ENCODE measurements around the gene PBOV1. TPM values are rescaled to one million over a fixed set of nuclear protein-coding genes. Genes with fewer than 3 reads are reported as not detected.
"Not testable (repeated sequence)": the region's sequence is repeated elsewhere in the genome, so short reads cannot be mapped to it uniquely, and the experiment has no call there.

PBOV1 gene
- total RNA-seq, 1 donor: not detected

- Histone ChIP-seq H3K9me3 (ENCODE audit: low read depth, low read length) (no peaks in the 10 kb centered on the region), H3K27me3 (ENCODE audit: insufficient read depth, low read length) (no peaks in the 10 kb centered on the region), H3K4me1 (ENCODE audit: insufficient read depth, low read length) (no peaks in the 10 kb centered on the region), H3K4me3 (ENCODE audit: low read length) (no peak overlapping the region)
Observed at GRCh38 chr6:138229072-138229471, 10.8 kb upstream of the PBOV1 start.

GRCh38 chr6:138227316-138227781 lies 9.1 kb upstream of the PBOV1 start:
- Histone ChIP-seq H3K4me3 (ENCODE audit: low read length) (no peak overlapping the region), H3K27me3 (ENCODE audit: insufficient read depth, low read length) (no peaks in the 10 kb centered on the region), H3K4me1 (ENCODE audit: insufficient read depth, low read length) (no peaks in the 10 kb centered on the region), H3K9me3 (ENCODE audit: low read depth, low read length) (no peaks in the 10 kb centered on the region)

GRCh38 chr6:138226700-138227315 lies 8.5 kb upstream of the PBOV1 start:
- H3K4me1 ChIP-seq (ENCODE audit: insufficient read depth, low read length): no peaks in the 10 kb centered on the region
- H3K4me3 ChIP-seq (ENCODE audit: low read length): no peak overlapping the region
- no peaks in the 10 kb centered on the region for H3K27me3 ChIP-seq (ENCODE audit: insufficient read depth, low read length)

GRCh38 chr6:138225953-138226352 lies 7.7 kb upstream of the PBOV1 start:
- Histone ChIP-seq H3K27me3 (ENCODE audit: insufficient read depth, low read length) (no peaks in the 10 kb centered on the region), H3K4me1 (ENCODE audit: insufficient read depth, low read length) (no peaks in the 10 kb centered on the region), H3K4me3 (ENCODE audit: low read length) (no peak overlapping the region), H3K9me3 (ENCODE audit: low read depth, low read length) (no peaks in the 10 kb centered on the region)

More at GRCh38 chr6:138226700-138227315, 8.5 kb upstream of the PBOV1 start:
- no peaks in the 10 kb centered on the region for H3K9me3 ChIP-seq (ENCODE audit: low read depth, low read length)

- Histone ChIP-seq H3K27me3 (ENCODE audit: insufficient read depth, low read length) (no peaks in the 10 kb centered on the region), H3K4me3 (ENCODE audit: low read length) (no peak overlapping the region), H3K9me3 (ENCODE audit: low read depth, low read length) (no peaks in the 10 kb centered on the region), H3K4me1 (ENCODE audit: insufficient read depth, low read length) (no peaks in the 10 kb centered on the region)
Observed at GRCh38 chr6:138222901-138223546, 4.7 kb upstream of the PBOV1 start.

- Histone ChIP-seq H3K27me3 (ENCODE audit: insufficient read depth, low read length) (no peaks in the 10 kb centered on the region), H3K9me3 (ENCODE audit: low read depth, low read length) (no peaks in the 10 kb centered on the region), H3K4me3 (ENCODE audit: low read length) (no peak overlapping the region), H3K4me1 (ENCODE audit: insufficient read depth, low read length) (no peaks in the 10 kb centered on the region)
Observed at GRCh38 chr6:138219901-138220300, 1.6 kb upstream of the PBOV1 start.

GRCh38 chr6:138219398-138219797 lies 1.1 kb upstream of the PBOV1 start:
- Histone ChIP-seq H3K4me3 (ENCODE audit: low read length) (no peak overlapping the region), H3K27me3 (ENCODE audit: insufficient read depth, low read length) (no peaks in the 10 kb centered on the region), H3K9me3 (ENCODE audit: low read depth, low read length) (no peaks in the 10 kb centered on the region), H3K4me1 (ENCODE audit: insufficient read depth, low read length) (no peaks in the 10 kb centered on the region)

- Histone ChIP-seq H3K27me3 (ENCODE audit: insufficient read depth, low read length) (no peaks in the 10 kb centered on the region), H3K4me1 (ENCODE audit: insufficient read depth, low read length) (no peaks in the 10 kb centered on the region), H3K9me3 (ENCODE audit: low read depth, low read length) (no peaks in the 10 kb centered on the region), H3K4me3 (ENCODE audit: low read length) (no peak overlapping the region)
Observed at GRCh38 chr6:138215093-138215782, 3.1 kb downstream of the PBOV1 start.

GRCh38 chr6:138212530-138212929 lies 5.8 kb downstream of the PBOV1 start:
- H3K4me1 ChIP-seq (ENCODE audit: insufficient read depth, low read length); H3K27me3 ChIP-seq (ENCODE audit: insufficient read depth, low read length); H3K9me3 ChIP-seq (ENCODE audit: low read depth, low read length); H3K4me3 ChIP-seq (ENCODE audit: low read length): not testable (repeated sequence)

- Histone ChIP-seq H3K9me3 (ENCODE audit: low read depth, low read length) (no peaks in the 10 kb centered on the region), H3K4me3 (ENCODE audit: low read length) (no peak overlapping the region), H3K27me3 (ENCODE audit: insufficient read depth, low read length) (no peaks in the 10 kb centered on the region), H3K4me1 (ENCODE audit: insufficient read depth, low read length) (no peaks in the 10 kb centered on the region)
Observed at GRCh38 chr6:138211601-138212000, 6.7 kb downstream of the PBOV1 start.

GRCh38 chr6:138211048-138211581 lies 7.2 kb downstream of the PBOV1 start:
- Histone ChIP-seq H3K9me3 (ENCODE audit: low read depth, low read length) (no peaks in the 10 kb centered on the region), H3K27me3 (ENCODE audit: insufficient read depth, low read length) (no peaks in the 10 kb centered on the region), H3K4me3 (ENCODE audit: low read length) (no peak overlapping the region), H3K4me1 (ENCODE audit: insufficient read depth, low read length) (no peaks in the 10 kb centered on the region)

GRCh38 chr6:138206862-138207261 lies 11.4 kb downstream of the PBOV1 start:
- Histone ChIP-seq H3K4me1 (ENCODE audit: insufficient read depth, low read length) (no peaks in the 10 kb centered on the region), H3K27me3 (ENCODE audit: insufficient read depth, low read length) (no peaks in the 10 kb centered on the region), H3K9me3 (ENCODE audit: low read depth, low read length) (no peaks in the 10 kb centered on the region), H3K4me3 (ENCODE audit: low read length) (no peak overlapping the region)

GRCh38 chr6:138205437-138206094 lies 12.7 kb downstream of the PBOV1 start:
- H3K4me1 ChIP-seq (ENCODE audit: insufficient read depth, low read length): no peaks in the 10 kb centered on the region
- H3K4me3 ChIP-seq (ENCODE audit: low read length): no peak overlapping the region
- no peaks in the 10 kb centered on the region for H3K9me3 ChIP-seq (ENCODE audit: low read depth, low read length)
- no peaks in the 10 kb centered on the region for H3K27me3 ChIP-seq (ENCODE audit: insufficient read depth, low read length)

GRCh38 chr6:138204792-138205384 lies 13.4 kb downstream of the PBOV1 start:
- Histone ChIP-seq H3K4me3 (ENCODE audit: low read length) (no peak overlapping the region), H3K27me3 (ENCODE audit: insufficient read depth, low read length) (no peaks in the 10 kb centered on the region), H3K9me3 (ENCODE audit: low read depth, low read length) (no peaks in the 10 kb centered on the region), H3K4me1 (ENCODE audit: insufficient read depth, low read length) (no peaks in the 10 kb centered on the region)

- H3K9me3 ChIP-seq (ENCODE audit: low read depth, low read length): no peaks in the 10 kb centered on the region
- H3K4me1 ChIP-seq (ENCODE audit: insufficient read depth, low read length): no peaks in the 10 kb centered on the region
- H3K27me3 ChIP-seq (ENCODE audit: insufficient read depth, low read length): no peaks in the 10 kb centered on the region
- H3K4me3 ChIP-seq (ENCODE audit: low read length): no peak overlapping the region
Observed at GRCh38 chr6:138204303-138204702, 14.0 kb downstream of the PBOV1 start.

All from mononuclear cell (primary cell).